OCI-LY1 (cell line): Measurements from ENCODE around the gene DIP2C.

Experiments used
- EZH2 ChIP-seq: fragments of 200-600 bp; sonication (generic), shearing (Covaris generic); IDR thresholded peaks from 2 replicates; pipeline ENCODE4 v1.8.0; 2017; ENCODE audit warnings: borderline replicate concordance, mixed run types, mild to moderate bottlenecking, antibody characterized with exemption, low read length, moderate library complexity, mixed read lengths
- TF ChIP-seq, protein P1 (sequence below): fragments of 200-600 bp; sonication (generic), shearing (Covaris generic); IDR thresholded peaks from 2 replicates; pipeline ENCODE4 v1.5.1; 2017; ENCODE audit warnings: mild to moderate bottlenecking, antibody characterized with exemption, low read length, moderate library complexity, mixed read lengths

DNA sequence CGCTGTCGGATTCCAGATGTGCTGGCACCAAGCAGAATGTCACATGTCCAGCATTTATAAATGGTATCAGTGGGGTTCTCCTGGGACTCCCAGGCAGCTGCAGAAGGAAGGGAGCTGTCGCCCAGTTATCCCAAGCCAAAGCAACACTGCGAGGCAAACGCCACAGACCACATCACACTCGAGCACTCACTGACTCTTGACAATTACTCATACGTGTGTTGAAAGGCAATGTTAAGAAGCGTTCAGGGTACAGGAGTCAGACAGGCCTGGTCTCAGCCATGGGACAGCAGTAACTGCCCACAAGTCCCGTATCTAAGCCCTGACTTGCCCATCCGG lies 113.4 kb downstream of the DIP2C start:
- TF ChIP-seq, protein P1, sequence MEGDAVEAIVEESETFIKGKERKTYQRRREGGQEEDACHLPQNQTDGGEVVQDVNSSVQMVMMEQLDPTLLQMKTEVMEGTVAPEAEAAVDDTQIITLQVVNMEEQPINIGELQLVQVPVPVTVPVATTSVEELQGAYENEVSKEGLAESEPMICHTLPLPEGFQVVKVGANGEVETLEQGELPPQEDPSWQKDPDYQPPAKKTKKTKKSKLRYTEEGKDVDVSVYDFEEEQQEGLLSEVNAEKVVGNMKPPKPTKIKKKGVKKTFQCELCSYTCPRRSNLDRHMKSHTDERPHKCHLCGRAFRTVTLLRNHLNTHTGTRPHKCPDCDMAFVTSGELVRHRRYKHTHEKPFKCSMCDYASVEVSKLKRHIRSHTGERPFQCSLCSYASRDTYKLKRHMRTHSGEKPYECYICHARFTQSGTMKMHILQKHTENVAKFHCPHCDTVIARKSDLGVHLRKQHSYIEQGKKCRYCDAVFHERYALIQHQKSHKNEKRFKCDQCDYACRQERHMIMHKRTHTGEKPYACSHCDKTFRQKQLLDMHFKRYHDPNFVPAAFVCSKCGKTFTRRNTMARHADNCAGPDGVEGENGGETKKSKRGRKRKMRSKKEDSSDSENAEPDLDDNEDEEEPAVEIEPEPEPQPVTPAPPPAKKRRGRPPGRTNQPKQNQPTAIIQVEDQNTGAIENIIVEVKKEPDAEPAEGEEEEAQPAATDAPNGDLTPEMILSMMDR, result no peak
- no peak for TF ChIP-seq EZH2
